HG03571 (cell line): ENCODE results near the gene OPHN1.
"Not testable (repeated sequence)": the region's sequence is repeated elsewhere in the genome, so short reads cannot be mapped to it uniquely, and the experiment has no call there.

Experiments used
- ATAC-seq: cut with Tn5 transposase; IDR thresholded peaks from one replicate; pipeline ENCODE4 v1.9.1; 2021; ENCODE audit not compliant: unreplicated experiment

Gene OPHN1

GRCh38 chrX:68422478-68422877 is 10.8 kb downstream of the OPHN1 start:
- ATAC-seq, result no peak

- ATAC-seq, result no peak
Observed at GRCh38 chrX:68421636-68422035, 11.7 kb downstream of the OPHN1 start.

- no peak for ATAC-seq
Observed at GRCh38 chrX:68420559-68420958, 12.7 kb downstream of the OPHN1 start.

- no peak for ATAC-seq
Observed at GRCh38 chrX:68419975-68420374, 13.3 kb downstream of the OPHN1 start.

GRCh38 chrX:68417651-68418050 is 15.6 kb downstream of the OPHN1 start:
- no peak for ATAC-seq

- no peak for ATAC-seq
Observed at GRCh38 chrX:68416592-68416991, 16.7 kb downstream of the OPHN1 start.

- no peak for ATAC-seq
Observed at GRCh38 chrX:68415316-68415715, 18.0 kb downstream of the OPHN1 start.

GRCh38 chrX:68413254-68413653 is 20.0 kb downstream of the OPHN1 start:
- no peak for ATAC-seq

- no peak for ATAC-seq
Observed at GRCh38 chrX:68411729-68412128, 21.6 kb downstream of the OPHN1 start.

- no peak for ATAC-seq
Observed at GRCh38 chrX:68409194-68409593, 24.1 kb downstream of the OPHN1 start.

- ATAC-seq, result no peak
Observed at GRCh38 chrX:68403522-68403921, 29.8 kb downstream of the OPHN1 start.

GRCh38 chrX:68403038-68403437 is 30.3 kb downstream of the OPHN1 start:
- no peak for ATAC-seq

GRCh38 chrX:68402094-68402493 is 31.2 kb downstream of the OPHN1 start:
- no peak for ATAC-seq

- no peak for ATAC-seq
Observed at GRCh38 chrX:68398291-68398690, 35.0 kb downstream of the OPHN1 start.

GRCh38 chrX:68396953-68397352 is 36.3 kb downstream of the OPHN1 start:
- no peak for ATAC-seq

GRCh38 chrX:68389419-68389960 is 43.8 kb downstream of the OPHN1 start:
- ATAC-seq, result not testable (repeated sequence)

- ATAC-seq, result no peak
Observed at GRCh38 chrX:68387776-68388175, 45.5 kb downstream of the OPHN1 start.

GRCh38 chrX:68383540-68383939 is 49.8 kb downstream of the OPHN1 start:
- ATAC-seq, result no peak

- not testable (repeated sequence) for ATAC-seq
Observed at GRCh38 chrX:68377579-68377978, 55.7 kb downstream of the OPHN1 start.

GRCh38 chrX:68376373-68376772 is 56.9 kb downstream of the OPHN1 start:
- no peak for ATAC-seq

- ATAC-seq, result no peak
Observed at GRCh38 chrX:68375803-68376202, 57.5 kb downstream of the OPHN1 start.

- no peak for ATAC-seq
Observed at GRCh38 chrX:68372665-68373064, 60.6 kb downstream of the OPHN1 start.

GRCh38 chrX:68369559-68369958 is 63.7 kb downstream of the OPHN1 start:
- ATAC-seq, result no peak

GRCh38 chrX:68365341-68365740 is 68.0 kb downstream of the OPHN1 start:
- no peak for ATAC-seq
